Psoas muscle (tissue), 8 donors: Measurements from ENCODE around the gene PNCK. TPM values are rescaled to one million over a fixed set of nuclear protein-coding genes. Genes with fewer than 3 reads are reported as not detected.

Experiments used
- ATAC-seq, 4 donors: fragments of 200-7000 bp; cut with Tn5 transposase; one replicate each; pipeline ENCODE4 v1.9.1; 2020; ENCODE audit warnings: moderate library complexity in 3 of 4, mild to moderate bottlenecking in 2 of 4
- DNase-seq, 2 donors: peaks; one replicate each; pipeline ENCODE4 v3.0.0-alpha.2; 2020
- H3K27ac ChIP-seq: fragments of 200-600 bp; one replicate; pipeline ENCODE4 v1.8.0; 2022
- H3K27me3 ChIP-seq, 3 donors: fragments of 200-600 bp in 1 of 3; one replicate each; pipeline versions ENCODE4 v1.6.1 to v1.8.0; 2013 to 2022; ENCODE audit warnings: low read length in 2 of 3, mild to moderate bottlenecking in 2 of 3, moderate library complexity in 1 of 3; ENCODE audit not compliant: insufficient read depth in 3 of 3
- H3K36me3 ChIP-seq, 2 donors: fragments of 200-600 bp in 1 of 2; one replicate each; pipeline versions ENCODE4 v1.6.1 to v1.8.0; 2013 to 2022; ENCODE audit warnings: low read depth in 1 of 2, mild to moderate bottlenecking in 1 of 2, moderate library complexity in 1 of 2; ENCODE audit not compliant: insufficient read depth in 1 of 2
- H3K4me1 ChIP-seq: fragments of 200-600 bp; one replicate; pipeline ENCODE4 v1.8.0; 2022
- H3K4me3 ChIP-seq: fragments of 200-600 bp; one replicate; pipeline ENCODE4 v1.8.0; 2022; ENCODE audit warnings: mild to moderate bottlenecking
- H3K9me3 ChIP-seq: fragments of 200-600 bp; one replicate; pipeline ENCODE4 v1.8.0; 2022
- WGBS, 3 donors: extraction: QIAGEN DNeasy Blood & Tissue Kit; methylation state at CpG; one replicate each; pipeline versions ENCODE4 v1.1.6 to v1.1.7; 2013; 5-methylcytosine and 5-hydroxymethylcytosine counted together
- intact Hi-C, 2 donors: fragments of 100-400 bp; cut with DNase I; formaldehyde crosslinking; loops; one replicate each; pipeline versions ENCODE4 v1.11.0 to v1.14.2; 2022
- long read RNA-seq, 2 donors: library from polyadenylated mRNA; unstranded; transcript quantifications; one replicate each; pipeline ENCODE4 v2.0.0, GENCODE V29; 2021
- polyA plus RNA-seq, 3 donors: library from polyadenylated mRNA; stranded (reverse); fragments of 200-250 nt; gene quantifications; one replicate each; pipeline ENCODE4 v1.2.3, GENCODE V29; 2013
- total RNA-seq, 4 donors: library from RNA; stranded (reverse); fragmentation: NEBNext Ultra II Directional in 2 of 4; extraction: Animal tissue kit (Norgen Biotek cat#: 25700) in 2 of 4; gene quantifications; one replicate each; pipeline versions ENCODE4 v1.2.1 to v1.2.4, GENCODE V29; 2021 to 2023
- TF ChIP-seq, protein P1 (sequence below): fragments of 200-600 bp; IDR thresholded peaks from one replicate; pipeline ENCODE4 v1.8.0; 2022; ENCODE audit warnings: antibody characterized with exemption
- donor health status: healthy with polysubstance abuse.
- donor health status: DM: no; HTN: no; CAD: no; lungs with moderate emphysema.
- donor health status: Bipolar disorder and iron deficiency.
- donor health status: healthy.
- donor health status: DM: yes; HTN: yes; CAD: no.
- donor health status: DM: no; HTN: no; CAD: no.
- donor health status: DM: no; HTN: no; CAD: no.
- donor health status: DM: yes; HTN: yes; CAD: no.

PNCK gene
- 1 to 10 TPM in 1 of 4 donors, under 1 TPM in 3; 0.79 to 1.9 (median 0.92) TPM for total RNA-seq
- 1 to 10 TPM in 1 of 3 donors, under 1 TPM in 2; 0.21 to 1.0 (median 0.35) TPM for polyA plus RNA-seq
- long read RNA-seq, donor 1 = 0 reads
- long read RNA-seq, donor 2 = 0 reads

DNA sequence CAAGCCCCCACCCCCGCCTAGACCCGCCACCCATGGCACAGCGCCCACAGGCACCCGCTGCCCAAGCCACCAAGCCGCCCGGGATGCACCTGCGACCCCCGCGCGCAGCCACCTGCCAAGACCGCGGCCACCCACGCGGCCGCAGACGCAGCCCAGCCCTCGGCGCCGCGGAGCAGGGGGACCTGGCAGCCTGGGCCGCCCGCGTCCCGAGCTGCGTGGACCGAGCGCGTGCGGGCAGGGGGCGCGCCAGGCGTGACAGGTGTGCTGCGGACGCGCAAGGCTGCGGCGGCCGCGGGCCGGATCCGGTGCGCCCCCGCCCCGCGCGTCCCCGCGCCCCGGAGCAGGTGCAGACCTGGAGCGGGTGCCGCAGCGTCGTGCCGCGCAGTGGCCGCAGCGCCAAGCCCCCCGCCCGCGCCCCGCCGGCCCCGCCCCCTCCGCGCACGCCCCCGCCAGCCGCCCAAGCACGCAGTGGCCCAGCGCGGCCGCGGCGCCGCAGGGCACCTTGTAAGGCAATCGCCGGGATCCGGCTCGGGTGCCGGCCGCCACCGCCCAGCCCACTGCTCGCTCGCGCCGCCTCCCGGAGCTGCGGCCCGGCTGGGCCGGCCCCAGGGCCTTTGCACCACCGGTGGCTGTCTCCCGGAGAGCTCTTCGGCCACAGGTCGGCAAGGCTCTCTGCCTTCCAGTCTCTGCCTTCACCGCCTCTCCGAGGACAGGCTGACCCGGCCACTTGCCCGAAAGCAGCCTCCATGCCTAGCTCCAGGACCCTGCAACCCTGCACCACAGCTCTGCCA lies at the start of gene PNCK:
TSS of gene PNCK (minus strand) at position 386 of the 791 bp plus-strand sequence. CDS start 737 bp downstream, outside the sequence.
- Histone ChIP-seq H3K27me3 (peaks cover 0 to 32% (median 3%) of the 10 kb centered on the region in 3 donors), H3K9me3 (no peaks in the 10 kb centered on the region), H3K36me3 (no peaks in the 10 kb centered on the region), H3K27ac (no peak within 1 kb of the TSS), H3K4me3 (no peak within 1 kb of the TSS), H3K4me1 (no peaks in the 10 kb centered on the region)
- 10 to 37% (median 21%) methylated on average over 15 to 55 of the region's 98 CpGs for WGBS, 3 donors
- peak in 3 of 4 donors; percentile 20 to 58 (median 41) for ATAC-seq
- DNase-seq = no peak
- intact Hi-C loops = no loop called here
- TF ChIP-seq, protein P1, sequence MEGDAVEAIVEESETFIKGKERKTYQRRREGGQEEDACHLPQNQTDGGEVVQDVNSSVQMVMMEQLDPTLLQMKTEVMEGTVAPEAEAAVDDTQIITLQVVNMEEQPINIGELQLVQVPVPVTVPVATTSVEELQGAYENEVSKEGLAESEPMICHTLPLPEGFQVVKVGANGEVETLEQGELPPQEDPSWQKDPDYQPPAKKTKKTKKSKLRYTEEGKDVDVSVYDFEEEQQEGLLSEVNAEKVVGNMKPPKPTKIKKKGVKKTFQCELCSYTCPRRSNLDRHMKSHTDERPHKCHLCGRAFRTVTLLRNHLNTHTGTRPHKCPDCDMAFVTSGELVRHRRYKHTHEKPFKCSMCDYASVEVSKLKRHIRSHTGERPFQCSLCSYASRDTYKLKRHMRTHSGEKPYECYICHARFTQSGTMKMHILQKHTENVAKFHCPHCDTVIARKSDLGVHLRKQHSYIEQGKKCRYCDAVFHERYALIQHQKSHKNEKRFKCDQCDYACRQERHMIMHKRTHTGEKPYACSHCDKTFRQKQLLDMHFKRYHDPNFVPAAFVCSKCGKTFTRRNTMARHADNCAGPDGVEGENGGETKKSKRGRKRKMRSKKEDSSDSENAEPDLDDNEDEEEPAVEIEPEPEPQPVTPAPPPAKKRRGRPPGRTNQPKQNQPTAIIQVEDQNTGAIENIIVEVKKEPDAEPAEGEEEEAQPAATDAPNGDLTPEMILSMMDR = no peak

DNA sequence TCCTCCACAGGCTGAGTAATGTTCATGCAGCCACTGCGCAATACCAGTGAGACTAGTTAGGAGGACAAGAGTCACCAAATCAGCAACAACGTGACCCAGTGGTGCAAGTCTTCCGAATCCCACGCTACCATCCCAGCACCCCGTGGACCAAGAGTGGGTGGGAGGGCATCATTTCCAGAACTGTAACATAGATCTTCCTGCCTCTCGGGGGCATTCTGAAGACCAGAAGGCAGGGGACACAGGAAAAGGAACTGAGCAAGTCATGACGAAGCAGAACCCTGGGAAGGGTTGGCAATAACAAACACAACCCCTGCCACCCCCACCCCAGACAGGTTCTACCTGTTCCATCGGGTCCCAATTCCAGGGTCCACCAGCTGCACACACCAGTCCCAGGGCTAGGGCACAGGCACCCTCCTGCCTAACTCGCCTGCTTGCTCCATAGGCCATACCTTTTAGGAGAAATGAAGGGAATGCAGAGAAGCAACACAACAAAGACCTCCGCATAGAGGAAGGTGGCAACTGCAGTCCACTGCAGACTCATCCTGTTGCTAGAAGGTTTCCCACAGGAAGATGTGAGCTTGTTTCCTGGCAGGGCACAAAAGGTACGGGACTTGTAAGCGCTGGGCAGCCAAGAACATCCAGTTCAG lies 49.2 kb upstream of the PNCK start:
- H3K27me3 ChIP-seq = peaks cover 0 to 4% (median 0%) of the 10 kb centered on the region in 3 donors
- no peaks in the 10 kb centered on the region for H3K9me3 ChIP-seq
- H3K36me3 ChIP-seq = peaks cover 3 to 32% of the 10 kb centered on the region in 2 donors
- peak overlapping the region; percentile 85 for H3K27ac ChIP-seq
- H3K4me1 ChIP-seq = peaks cover 29% of the 10 kb centered on the region
- TF ChIP-seq, protein P1 = no peak
- H3K4me3 ChIP-seq = peak overlapping the region; percentile 64
- intact Hi-C loops = no loop called here
- no peak for DNase-seq
- 49 to 64% (median 56%) methylated on average over 10 to 12 of the region's 12 CpGs for WGBS, 3 donors
- no peak for ATAC-seq

DNA sequence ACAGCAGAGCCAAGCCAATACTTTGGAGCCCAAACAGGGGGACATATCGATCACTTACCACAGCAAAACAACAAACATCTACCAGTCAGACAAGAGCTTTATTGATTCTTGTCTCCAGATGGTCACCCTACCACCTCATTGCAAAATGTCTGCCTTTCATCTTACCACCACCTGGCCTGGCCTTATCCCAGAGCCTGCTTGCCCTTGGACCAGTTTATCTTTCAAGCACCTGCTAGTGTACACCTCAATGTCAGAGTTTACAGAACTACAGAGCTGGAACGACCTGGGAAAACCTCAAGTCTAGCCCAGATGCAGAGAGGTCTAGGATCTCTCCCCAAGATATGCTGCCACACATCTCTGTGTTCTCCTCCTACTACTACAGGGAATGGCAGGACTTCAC lies 46.1 kb upstream of the PNCK start:
- Histone ChIP-seq H3K27ac (no peak overlapping the region), H3K36me3 (peaks cover 3 to 53% of the 10 kb centered on the region in 2 donors), H3K9me3 (no peaks in the 10 kb centered on the region), H3K4me3 (no peak overlapping the region), H3K27me3 (no peaks in the 10 kb centered on the region), H3K4me1 (peaks cover 11% of the 10 kb centered on the region)
- ATAC-seq = no peak
- 77 to 94% (median 89%) methylated on average over 2 of the region's 2 CpGs for WGBS, 3 donors
- TF ChIP-seq, protein P1 = no peak
- DNase-seq = no peak
- intact Hi-C loops = no loop called here

DNA sequence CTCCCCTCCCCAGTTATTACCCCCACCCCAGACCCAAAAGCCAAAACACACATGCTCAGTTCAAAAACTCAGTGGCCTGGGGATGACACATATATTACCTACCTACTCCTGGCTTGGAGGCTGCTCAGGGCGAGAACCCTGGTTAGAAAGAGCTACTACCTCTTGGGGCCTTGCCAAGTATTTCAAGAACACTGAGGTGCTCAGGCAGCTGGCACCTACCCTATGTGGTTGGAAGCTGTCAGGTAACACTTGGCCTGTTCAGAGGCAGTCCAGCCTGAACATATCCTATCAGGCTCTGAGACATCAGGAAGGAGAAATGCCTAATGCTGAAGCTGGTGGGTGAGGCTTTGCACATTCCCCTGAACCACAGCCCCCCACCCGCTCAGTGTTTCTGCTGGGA lies 45.6 kb upstream of the PNCK start:
- H3K36me3 ChIP-seq = peaks cover 3 to 55% of the 10 kb centered on the region in 2 donors
- no peaks in the 10 kb centered on the region for H3K27me3 ChIP-seq
- TF ChIP-seq, protein P1 = no peak
- H3K4me1 ChIP-seq = peaks cover 11% of the 10 kb centered on the region
- ATAC-seq = no peak
- H3K27ac ChIP-seq = no peak overlapping the region
- no peak for DNase-seq
- no peak overlapping the region for H3K4me3 ChIP-seq
- intact Hi-C loops = no loop called here
- WGBS, 3 donors = 67 to 78% (median 77%) methylated on average over 1 to 2 of the region's 2 CpGs
- H3K9me3 ChIP-seq = no peaks in the 10 kb centered on the region
